Hematopoietic multipotent progenitor cell treated with erythropoietin and hydrocortisone succinate and interleukin-3 and kit ligand, for 15 days (in vitro differentiated cells): ENCODE data around the gene HAUS7.

Experiments
- DNase-seq: peaks from one replicate; pipeline ENCODE4 v3.0.0-alpha.2; 2015; ENCODE audit warnings: low spot score

HAUS7 gene

DNA sequence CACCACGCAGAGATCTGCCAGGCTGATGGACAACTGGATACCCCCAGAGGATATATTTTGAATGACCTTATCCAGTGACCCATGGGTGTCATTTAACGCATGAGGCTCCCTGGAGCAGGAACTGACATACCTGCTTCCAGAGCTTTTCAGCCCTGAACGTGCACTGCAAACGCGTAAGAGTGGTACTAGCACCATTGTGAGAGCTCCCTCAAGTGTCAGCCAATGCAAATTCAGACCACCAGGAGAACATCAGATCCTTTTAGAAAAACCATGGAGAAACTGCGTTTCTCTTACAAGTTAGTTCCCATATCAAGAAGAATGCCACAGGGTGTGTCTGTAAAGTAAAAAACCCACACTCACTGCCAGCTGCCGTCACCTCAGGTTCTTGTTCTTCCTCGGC lies 31.8 kb downstream of the HAUS7 start:
- no peak for DNase-seq

DNA sequence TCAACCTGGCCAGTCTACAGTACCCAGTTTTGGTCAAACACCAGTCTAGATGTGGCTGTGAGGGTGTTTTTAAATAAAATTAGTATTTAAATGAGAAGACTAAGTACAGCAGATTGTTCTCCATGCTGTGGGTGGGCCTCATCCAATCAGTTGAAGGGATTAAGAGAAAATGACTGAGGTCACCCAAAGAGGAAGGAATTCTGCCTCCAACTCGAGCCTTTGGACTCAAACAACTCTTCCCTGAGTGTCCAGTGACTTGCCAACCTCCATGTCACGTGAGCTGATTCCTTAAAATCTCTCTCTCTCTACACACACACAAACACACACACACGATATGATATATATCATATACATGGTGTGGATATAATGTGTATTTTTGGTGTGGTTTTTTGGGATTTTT lies 34.5 kb downstream of the HAUS7 start:
- DNase-seq: no peak

DNA sequence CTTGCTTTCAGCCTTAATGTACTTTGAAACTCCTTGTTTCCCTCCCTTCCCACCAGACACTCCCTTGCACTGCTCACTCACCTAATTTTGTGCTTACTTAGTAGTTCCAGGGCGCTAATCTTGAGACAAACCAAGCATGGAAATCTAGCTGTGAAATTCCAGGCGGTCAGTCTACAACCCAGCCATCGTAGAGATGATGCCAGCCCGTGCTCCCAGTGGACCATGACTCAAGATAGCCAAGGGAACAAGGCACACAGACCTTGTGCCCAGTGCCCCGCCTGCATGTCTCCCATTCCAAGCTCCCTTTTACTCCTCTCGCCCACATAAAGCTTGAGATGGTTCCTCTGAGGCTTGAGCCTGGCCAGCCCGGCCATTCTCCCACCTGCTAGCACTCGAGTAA lies 35.6 kb downstream of the HAUS7 start:
- no peak for DNase-seq

DNA sequence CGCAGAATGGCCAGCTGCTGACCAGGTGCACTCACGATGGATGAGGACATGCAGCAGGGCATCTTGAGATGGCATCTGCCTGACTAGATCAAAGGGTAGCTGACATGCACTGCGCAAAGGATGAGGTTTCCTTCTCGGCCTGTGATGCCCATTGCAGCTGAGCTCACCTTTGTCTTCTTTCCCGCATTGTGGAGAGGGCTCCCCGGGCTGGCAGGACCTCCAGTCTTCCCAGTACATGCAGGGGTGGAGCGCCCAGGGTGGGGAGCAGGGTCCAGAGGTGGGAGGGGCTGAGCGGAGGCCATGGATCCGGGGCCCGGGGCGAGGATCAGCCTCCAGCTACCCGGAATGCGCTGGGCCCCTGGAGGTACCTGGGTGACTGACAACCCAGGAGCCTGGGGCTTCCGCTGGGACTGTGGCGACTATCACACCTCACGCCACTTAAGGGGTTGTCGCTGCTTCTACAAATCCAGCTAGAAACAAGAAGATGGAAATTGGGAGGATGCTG lies 36.5 kb downstream of the HAUS7 start:
- no peak for DNase-seq

DNA sequence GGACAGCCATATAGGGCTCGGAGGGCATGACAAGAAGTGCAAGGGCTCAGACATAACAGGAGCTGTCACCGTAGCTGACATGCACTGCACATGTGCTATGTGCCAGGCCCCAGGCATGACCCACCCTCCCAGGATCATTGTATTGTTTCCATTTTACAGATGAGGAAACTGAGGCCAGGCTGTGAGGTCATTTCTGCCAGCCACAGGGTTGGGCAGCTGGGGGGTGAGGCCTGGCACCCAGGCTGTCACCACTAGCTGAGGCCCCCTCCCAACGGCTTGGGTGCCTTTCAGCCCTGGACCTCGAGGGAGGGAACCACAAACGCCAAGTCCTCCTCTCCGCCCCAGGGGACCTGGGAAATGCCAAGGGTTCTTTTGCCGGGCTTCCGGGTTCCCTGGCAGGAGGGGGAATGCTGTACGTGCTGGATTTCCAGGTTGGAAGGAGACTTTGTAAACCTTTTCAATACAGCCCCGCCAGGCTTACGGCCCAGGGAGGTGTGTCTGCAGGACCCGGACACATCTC lies 37.2 kb downstream of the HAUS7 start:
- DNase-seq: no peak

DNA sequence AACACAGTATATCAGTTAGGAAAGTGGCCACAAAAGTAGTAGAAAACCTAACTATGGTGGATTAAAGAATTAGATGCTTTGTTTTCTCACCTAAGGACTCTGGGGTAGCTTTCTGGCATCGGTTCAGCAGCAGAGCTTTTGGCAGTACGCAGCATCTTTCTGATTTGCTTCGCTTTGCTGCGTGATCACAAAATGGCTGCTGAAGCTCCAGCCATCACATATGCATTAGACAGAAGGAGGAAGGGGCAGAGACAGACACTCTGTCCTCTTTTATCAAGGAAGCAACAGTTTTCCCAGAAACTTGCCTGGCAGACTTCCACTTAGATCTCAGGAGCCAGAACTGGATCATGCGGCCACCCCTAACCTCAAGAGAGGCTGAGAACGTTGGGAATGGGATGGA lies 39.6 kb downstream of the HAUS7 start:
- DNase-seq: no peak

DNA sequence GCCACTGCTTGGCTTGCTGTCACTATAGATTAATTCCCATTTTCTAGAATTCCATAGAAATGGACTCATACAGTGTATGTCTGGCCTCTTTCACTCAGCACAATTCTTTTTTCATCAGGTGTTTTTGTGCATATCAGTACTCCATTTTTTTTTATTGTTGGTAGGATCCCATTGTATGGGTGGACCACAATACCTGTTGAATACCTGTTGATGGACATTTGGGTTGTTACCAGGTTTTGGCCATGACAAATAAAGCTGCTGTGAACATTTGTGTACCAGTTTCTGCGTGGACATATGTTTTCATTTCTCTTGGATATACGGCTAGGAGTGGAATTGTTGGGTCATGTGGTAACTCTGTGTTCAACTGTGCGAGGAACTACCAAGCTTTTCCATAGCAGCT lies 44.2 kb downstream of the HAUS7 start:
- no peak for DNase-seq

DNA sequence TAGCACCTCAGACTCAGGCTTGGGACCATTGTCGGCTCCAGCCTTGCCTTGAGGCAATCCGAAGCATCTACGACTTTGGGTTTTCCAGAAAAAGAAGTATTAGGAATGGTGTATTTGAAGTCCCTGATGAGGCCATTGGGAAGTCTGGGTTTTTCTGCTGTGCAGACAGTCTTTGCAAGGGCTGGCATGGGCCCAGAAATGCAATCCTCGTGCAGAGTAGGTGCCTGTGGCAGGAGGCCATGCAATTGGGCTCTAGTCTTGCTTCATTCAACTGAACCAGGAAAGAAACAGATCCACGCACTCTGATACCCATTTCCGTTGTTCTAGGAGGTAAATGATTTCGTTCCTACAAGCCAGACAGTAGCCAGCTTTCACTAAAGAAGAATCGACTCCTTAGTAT lies 46.7 kb downstream of the HAUS7 start:
- DNase-seq: no peak

DNA sequence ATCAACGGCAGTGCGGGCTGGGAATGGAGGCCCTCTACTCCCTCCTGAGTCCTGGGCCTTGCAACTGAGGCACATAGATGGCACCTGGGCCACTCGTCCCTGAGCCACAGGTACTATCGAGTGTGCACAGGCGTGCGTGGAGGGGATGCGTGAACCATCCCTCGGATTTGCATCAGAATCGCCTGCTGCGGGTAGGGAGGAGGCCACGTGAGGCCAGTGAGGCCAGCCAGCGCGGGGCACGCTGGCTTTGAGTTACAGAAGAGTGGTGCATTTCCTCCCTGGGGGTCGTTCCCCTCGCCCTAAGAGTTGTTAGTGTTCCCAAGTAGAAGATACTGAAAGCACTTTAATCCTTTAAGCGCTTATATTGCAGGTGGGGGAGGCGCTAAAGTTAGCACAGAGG lies 48.5 kb downstream of the HAUS7 start:
- DNase-seq: no peak

DNA sequence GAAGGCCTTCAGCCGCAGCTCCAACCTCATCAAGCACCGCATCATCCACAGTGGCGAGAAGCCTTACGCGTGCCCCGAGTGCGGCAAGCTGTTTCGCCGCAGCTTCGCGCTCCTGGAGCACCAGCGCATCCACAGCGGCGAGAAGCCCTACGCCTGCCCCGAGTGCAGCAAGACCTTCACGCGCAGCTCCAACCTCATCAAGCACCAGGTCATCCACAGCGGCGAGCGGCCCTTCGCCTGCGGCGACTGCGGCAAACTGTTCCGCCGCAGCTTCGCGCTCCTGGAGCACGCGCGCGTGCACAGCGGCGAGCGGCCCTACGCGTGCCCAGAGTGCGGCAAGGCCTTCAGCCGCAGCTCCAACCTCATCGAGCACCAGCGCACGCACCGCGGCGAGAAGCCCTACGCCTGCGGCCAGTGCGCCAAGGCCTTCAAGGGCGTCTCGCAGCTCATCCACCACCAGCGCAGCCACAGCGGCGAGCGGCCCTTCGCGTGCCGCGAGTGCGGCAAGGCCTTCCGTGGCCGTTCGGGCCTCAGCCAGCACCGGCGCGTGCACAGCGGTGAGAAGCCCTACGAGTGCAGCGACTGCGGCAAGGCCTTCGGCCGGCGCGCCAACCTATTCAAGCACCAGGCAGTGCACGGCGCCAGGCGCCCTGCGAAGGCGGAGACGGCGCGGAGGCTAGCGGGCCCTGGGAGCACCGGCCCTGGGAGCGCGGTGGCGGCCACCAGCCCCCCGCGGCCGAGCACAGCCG lies 49.4 kb downstream of the HAUS7 start:
- no peak for DNase-seq

DNA sequence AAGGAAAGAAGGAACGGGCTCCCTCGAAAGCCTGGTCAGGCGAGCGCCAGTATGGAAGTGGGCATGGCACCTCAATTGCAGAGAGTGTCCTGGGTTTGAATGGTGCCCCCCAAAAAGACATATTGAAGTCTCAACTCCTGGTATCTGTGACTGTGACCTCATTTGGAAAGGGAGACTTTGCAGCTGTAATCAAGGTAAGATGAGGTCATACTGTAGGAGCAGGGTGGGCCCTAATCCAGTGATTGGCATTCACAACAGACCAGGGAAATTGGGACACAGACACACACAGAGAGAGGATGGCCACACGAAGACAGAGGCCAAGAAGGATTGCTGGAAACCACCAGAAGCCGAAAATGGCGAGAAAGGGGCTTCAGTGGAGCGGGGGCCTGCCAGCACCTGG lies 52.7 kb downstream of the HAUS7 start:
- no peak for DNase-seq

DNA sequence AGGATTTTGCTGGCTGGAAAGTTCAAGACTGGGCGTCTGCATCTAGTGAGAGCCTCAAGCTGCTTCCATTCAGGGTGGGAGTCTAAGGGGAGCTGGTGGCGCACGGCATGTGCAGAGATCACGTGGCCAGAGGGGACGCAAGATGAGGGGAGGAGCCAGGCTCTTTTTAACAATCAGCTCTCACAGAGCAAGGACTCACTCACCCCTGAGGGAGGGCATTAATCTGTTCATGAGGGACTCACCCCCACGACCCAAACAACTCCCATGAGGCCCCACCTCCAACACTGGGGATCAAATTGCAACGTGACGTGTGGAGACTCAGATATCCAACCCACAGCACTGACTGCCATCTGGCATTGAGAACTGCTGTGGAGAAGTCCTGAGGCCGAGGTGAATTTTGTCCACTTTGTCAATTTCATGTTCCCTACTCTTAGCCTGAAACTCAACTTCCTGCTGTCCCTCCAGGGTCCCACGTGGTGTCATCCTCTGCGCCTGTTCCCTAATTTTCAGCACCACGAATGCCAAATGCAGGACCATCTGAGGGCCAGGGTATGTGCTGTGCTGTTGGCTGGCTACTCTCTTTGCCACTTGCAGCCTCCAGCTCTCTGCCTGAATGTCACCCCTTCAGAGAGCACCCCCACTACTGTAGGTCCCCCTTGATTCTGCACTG lies 53.5 kb downstream of the HAUS7 start:
- DNase-seq: no peak

DNA sequence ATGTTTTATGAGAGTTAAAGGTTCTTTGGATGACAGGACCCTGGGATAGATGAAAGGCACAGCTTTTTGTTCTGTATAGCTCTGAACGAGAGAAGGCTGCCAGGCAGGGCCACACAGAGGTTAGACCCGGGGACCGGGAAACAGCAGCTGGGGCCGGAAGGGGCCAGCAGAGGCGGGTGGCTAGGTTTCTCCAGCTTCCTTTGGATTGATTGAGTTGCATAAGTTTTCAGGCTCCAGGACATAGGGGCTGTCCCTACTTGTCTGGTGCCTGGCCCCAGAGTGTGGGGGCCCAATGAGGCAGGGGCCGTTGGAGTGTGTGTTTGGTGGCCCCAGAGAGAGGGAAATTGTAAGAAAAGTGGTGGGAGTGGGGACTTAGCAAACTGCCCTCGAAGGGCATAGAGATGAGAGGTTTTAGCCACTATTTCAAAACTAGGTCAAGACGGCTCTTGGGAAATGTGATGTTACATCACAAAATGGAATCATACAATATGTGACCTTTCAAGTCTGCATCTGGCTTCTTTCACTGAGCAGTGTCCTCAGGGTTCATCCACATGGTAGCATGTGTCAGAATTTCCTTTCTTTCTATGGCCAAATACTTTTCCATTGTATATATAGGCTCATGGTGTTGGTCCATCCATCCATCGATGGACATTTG lies 55.4 kb downstream of the HAUS7 start:
- DNase-seq: no peak

DNA sequence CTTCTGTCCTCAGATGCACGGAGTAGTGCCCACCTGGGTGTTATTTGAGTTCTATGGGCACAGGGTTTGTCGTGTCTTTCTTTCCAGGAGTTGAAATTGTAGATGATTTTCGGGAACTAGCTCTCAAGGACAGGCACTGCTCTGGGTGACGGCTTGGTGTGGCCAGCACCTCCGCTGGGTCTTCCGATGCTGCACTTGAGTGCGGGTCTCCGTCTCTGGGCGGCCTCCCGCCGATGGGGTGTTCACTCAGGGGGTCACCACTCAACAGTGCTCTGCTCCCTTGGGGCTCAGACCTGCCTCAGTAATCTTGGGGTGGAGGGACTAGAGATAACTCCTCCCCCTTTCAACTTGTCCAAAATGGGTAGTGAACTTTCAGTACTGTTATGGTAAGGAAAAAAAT lies 56.6 kb downstream of the HAUS7 start:
- DNase-seq: no peak

DNA sequence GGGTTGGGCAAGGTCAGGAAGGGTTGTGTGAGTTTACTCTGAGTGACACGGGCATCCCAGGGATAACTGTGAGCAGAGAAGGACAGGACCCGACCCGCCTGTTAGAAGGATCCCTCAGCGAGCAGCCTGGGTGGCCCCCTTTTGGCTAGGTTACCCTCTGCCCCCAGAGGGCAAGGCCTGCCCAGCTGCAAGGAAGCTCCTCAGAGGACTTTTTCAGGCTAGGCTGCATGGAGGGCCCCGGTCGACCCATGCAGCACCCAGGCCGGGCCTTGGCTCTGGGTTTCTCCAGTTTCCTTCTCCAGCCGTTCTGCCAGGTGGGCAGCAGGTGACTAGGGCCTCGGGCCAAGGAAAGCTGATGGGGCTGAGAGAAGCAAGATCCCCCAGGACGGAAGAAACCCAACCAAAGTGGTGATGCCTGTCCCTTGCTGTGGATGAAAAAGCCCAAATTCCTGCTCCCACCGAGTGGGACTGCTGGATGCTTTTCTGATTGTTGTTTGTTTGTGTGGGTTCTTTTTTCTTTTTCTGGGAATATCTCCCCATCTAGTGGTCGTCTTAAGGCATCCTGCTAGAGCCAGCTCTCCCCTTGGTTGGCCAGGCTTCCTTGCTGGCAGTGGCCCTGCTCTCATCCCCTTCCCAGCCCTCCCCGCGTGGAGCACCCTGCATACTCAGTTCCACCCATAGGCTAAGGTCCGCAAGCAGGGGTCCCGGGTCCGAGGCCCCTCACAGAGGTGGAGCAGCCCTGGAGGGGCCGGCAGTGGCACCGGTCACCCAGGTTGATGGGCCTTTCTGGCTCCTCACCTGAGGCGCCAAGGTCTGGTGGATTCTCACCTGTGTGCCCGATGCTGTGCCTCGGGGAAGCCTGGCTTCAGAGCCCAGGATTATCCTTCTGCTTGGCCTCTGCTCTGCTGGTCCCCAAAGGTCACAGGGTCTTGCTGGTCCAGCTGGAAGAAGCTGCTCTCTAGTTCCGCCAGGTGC lies 57.3 kb downstream of the HAUS7 start:
- no peak for DNase-seq

DNA sequence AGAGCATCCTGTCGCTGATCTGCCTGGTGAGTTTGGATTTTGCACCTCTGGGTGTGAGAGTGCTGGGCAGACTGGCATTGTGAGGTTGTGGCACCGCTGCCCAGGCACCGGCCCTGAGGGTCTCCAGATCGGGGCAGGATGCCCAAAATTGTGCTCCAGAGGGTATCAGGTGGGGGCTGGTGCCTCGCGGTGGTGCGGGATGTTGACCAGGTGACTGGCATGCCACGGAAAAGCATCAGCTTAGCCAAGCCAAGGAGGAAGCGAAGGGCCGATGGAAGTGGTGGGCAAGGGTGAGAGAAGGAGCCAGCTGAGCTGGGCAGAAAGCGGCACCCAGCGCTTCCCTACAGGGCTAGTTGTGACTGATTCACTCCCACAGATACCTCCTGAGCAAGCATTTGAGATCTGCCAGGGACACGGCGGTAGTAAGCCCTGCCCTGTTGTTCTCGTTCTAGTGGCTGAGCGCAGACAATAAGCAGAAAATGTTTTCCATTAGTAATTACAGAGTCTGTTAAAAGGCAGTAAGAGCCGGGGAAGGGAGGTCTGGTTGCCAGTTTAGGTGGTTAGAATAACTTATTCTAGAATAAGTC lies 58.3 kb downstream of the HAUS7 start:
- DNase-seq: no peak

DNA sequence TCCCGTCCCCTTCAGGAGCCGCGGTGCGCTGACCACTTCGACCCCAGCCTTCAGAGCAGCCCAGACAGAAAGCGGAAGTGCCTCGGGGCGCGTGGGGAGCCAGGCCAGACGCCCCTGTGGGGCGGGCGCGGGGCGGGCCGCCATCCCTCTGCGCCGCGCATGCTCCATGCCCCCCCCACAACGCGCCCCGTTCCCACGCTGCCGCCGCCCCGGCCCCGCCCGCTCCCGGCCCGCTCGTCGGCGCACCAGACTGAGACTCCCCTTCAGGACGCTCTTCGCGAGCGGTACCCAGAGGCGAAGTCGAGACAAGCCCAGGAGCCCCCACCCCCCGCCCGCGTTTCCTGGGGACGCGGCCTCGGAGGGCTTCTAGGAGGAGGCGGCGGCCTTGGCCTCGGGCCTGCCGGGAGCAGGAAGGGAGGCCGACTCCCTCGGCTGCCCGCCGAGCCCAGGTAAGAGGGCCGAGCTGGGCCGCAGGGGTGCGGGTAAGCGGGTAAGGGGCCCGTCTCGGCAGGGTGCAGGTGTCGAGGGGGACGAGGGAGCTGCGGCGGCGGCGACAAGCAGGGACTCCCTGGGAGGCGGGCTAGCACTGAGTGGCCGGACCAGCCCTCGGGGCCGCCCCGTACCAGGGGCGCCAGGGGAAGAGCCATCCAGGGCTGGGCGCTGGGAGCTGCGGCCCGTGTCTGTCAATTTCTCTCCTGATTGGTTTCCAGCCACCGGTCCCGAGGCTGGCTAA lies 59.0 kb downstream of the HAUS7 start, which contains the start of gene ZFP92:
Gene ZFP92, plus strand, starts transcription at position 218 of the 733 bp plus-strand sequence. CDS start 6,851 bp downstream, outside the sequence.
- DNase-seq: no peak

DNA sequence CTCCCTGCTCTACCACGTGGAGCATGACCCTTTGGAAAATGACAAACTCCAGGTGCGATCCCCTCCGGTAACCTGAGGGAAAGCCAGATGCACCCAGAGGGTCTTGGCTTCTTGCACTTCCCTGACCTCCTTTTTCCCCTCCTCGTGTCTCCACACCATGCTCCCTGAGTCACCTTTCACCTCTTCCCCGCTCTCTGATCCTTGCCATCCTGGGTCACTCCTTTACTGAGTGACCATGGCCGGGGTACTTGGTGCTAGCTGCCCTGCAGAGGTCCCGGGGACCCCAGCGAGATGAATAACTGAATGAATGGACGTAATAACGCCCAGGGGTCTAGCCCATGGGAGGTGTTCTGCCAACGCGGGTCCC lies 59.5 kb downstream of the HAUS7 start:
- no peak for DNase-seq

DNA sequence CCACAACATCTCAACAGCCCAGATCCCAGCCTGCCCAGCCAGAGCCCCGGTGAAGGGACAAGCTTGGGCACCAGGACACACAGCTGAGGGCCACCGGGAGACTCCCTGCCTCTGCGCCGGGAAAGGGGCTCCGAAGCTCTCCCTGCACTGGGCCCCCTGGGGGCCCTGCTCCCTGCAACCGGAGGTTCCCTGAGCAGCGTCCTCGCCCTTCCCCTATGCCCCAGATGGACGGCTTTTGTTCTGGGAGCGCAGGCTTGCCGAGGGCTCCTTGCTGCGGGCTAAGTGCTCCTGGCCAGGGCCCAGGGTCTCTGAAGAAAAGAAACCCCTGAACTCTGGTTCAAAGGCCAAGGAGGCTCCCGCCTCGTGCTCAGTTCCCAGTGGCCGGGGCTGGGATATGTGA lies 60.0 kb downstream of the HAUS7 start:
- no peak for DNase-seq

DNA sequence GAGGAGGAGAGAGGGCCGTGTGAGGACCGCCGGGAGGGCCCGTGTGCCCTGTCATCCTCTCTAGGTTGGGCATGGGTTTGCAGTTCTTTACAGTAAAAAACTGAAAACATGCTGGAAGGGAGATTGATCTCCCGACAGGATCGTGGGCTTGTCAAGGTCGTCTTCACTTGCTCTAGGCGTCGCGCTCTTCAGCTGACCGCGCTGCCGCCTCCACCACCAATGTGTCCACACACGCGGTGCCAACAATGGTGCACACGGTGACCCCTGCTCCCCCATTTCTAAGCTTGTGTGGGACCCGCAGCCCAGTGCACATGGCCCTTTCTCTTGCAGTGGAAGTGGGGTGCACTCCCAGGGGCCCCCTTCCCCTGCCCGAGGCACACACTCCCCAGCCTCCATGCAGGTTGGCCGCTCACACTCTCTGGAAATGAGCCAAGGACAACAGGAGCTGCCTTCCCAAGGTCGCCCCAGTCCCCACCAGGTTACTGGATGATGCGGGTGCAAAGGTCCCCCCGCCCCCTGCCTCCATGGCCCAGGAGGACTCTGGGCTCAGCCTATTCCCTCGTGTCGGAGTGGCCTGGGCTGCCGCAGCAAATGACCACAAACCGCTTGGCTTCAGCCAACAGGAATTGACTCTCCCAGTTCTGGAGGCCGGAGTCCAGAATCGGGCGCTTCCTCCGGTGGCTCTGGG lies 60.8 kb downstream of the HAUS7 start:
- no peak for DNase-seq
